DND-41 (cell line): ENCODE measurements around the gene DNAJC21.
A peak's percentile ranks its signal among the peaks of the same experiment; 100 is the strongest.

Experiments used
- ATAC-seq: fragments of 200-7000 bp; cut with Tn5 transposase; 3 replicates; pipeline ENCODE4 v1.9.1; 2021; ENCODE audit warnings: low read depth; ENCODE audit not compliant: insufficient read depth
- DNase-seq: peaks from one replicate; pipeline ENCODE4 v3.0.0-alpha.2; 2020
- H2AFZ ChIP-seq: 2 replicates; pipeline ENCODE4 v1.6.0; 2012; ENCODE audit warnings: low read depth, low read length
- H3K27ac ChIP-seq: 2 replicates; pipeline ENCODE4 v1.5.1; 2012; ENCODE audit warnings: low read length, inconsistent platforms
- H3K27me3 ChIP-seq: fragments of 200-600 bp; sonication (generic); 2 replicates; pipeline ENCODE4 v1.6.0; 2012; ENCODE audit warnings: low read length, mild to moderate bottlenecking, inconsistent platforms; ENCODE audit not compliant: insufficient read depth, poor library complexity
- H3K36me3 ChIP-seq: 2 replicates; pipeline ENCODE4 v1.5.1; 2012; ENCODE audit warnings: low read length, inconsistent platforms; ENCODE audit not compliant: insufficient read depth
- H3K4me1 ChIP-seq: 2 replicates; pipeline ENCODE4 v1.5.1; 2012; ENCODE audit warnings: mild to moderate bottlenecking, low read length; ENCODE audit not compliant: insufficient read depth
- H3K4me2 ChIP-seq: 2 replicates; pipeline ENCODE4 v1.6.0; 2012; ENCODE audit warnings: mild to moderate bottlenecking, moderate library complexity, low read length, inconsistent platforms; ENCODE audit not compliant: insufficient read depth
- H3K4me3 ChIP-seq, 2 experiments: fragments of 200-600 bp in 1 of 2; shearing (Covaris generic) in 1 of 2; 2 replicates each; pipeline ENCODE4 v1.5.1; 2012 to 2016; ENCODE audit warnings: inconsistent platforms in 2 of 2, low read length in 2 of 2, mild to moderate bottlenecking in 2 of 2, low read depth in 1 of 2, moderate library complexity in 1 of 2
- H3K79me2 ChIP-seq: 2 replicates; pipeline ENCODE4 v1.6.0; 2012; ENCODE audit warnings: low read length, inconsistent platforms; ENCODE audit not compliant: insufficient read depth
- H3K9ac ChIP-seq: 2 replicates; pipeline ENCODE4 v1.6.0; 2012; ENCODE audit warnings: low read depth, mild to moderate bottlenecking, inconsistent platforms, low read length, moderate library complexity
- H3K9me3 ChIP-seq: 2 replicates; pipeline ENCODE4 v1.5.1; 2012; ENCODE audit warnings: low read length, moderate library complexity, mild to moderate bottlenecking, inconsistent platforms; ENCODE audit not compliant: insufficient read depth, severe bottlenecking
- H4K20me1 ChIP-seq: 2 replicates; pipeline ENCODE4 v1.6.0; 2012; ENCODE audit warnings: low read length; ENCODE audit not compliant: insufficient read depth
- CTCF ChIP-seq: IDR thresholded peaks from 2 replicates; pipeline ENCODE4 v1.5.1; 2012; ENCODE audit warnings: borderline replicate concordance, low read length, moderate library complexity, mild to moderate bottlenecking; ENCODE audit not compliant: poor library complexity, severe bottlenecking; ENCODE audit errors: extremely low read depth
- EZH2 ChIP-seq: IDR thresholded peaks from 3 replicates; pipeline ENCODE4 v1.6.1; 2012; ENCODE audit warnings: borderline replicate concordance, low read depth, mild to moderate bottlenecking, moderate library complexity, low read length, inconsistent platforms; ENCODE audit not compliant: severe bottlenecking

Gene DNAJC21

GRCh38 chr5:34930462-34930844 is 1.1 kb downstream of the DNAJC21 start:
- Histone ChIP-seq H3K4me2 (peak overlapping the region; percentile 67), H3K4me3 (peak overlapping the region; percentile 72 to 76), H3K36me3 (peaks cover 37% of the 10 kb centered on the region), H2AFZ (peak overlapping the region; percentile 83), H3K9ac (peak overlapping the region; percentile 80), H3K27ac (peak overlapping the region; percentile 67), H3K9me3 (no peaks in the 10 kb centered on the region), H3K27me3 (no peaks in the 10 kb centered on the region), H4K20me1 (peaks cover 18% of the 10 kb centered on the region; the same call in 1 of the 2 replicates), H3K4me1 (peaks cover 37% of the 10 kb centered on the region), H3K79me2 (peaks cover 55% of the 10 kb centered on the region)
- TF ChIP-seq EZH2: no peak
- no peak for TF ChIP-seq CTCF
- no peak for ATAC-seq
- no peak for DNase-seq

GRCh38 chr5:34930870-34931269 is 1.5 kb downstream of the DNAJC21 start:
- Histone ChIP-seq H3K4me1 (peaks cover 37% of the 10 kb centered on the region), H3K27me3 (no peaks in the 10 kb centered on the region), H3K27ac (peak overlapping the region; percentile 67), H3K9me3 (no peaks in the 10 kb centered on the region), H4K20me1 (peaks cover 18% of the 10 kb centered on the region; the same call in 1 of the 2 replicates), H3K36me3 (peaks cover 37% of the 10 kb centered on the region), H3K9ac (peak overlapping the region; percentile 80), H2AFZ (no peak overlapping the region), H3K4me2 (peak overlapping the region; percentile 67), H3K4me3 (peak overlapping the region; percentile 72 to 76; a peak in 3 of 4 replicates), H3K79me2 (peaks cover 55% of the 10 kb centered on the region)
- TF ChIP-seq CTCF (no peak), EZH2 (no peak)
- DNase-seq (no peak), ATAC-seq (no peak)

GRCh38 chr5:34932947-34933346 is 3.6 kb downstream of the DNAJC21 start:
- no peaks in the 10 kb centered on the region for H3K27me3 ChIP-seq
- peaks cover 57% of the 10 kb centered on the region for H3K79me2 ChIP-seq
- DNase-seq (no peak), ATAC-seq (no peak)
- no peak overlapping the region for H3K27ac ChIP-seq
- no peaks in the 10 kb centered on the region for H3K9me3 ChIP-seq
- H2AFZ ChIP-seq: no peak overlapping the region
- H3K36me3 ChIP-seq: peaks cover 46% of the 10 kb centered on the region
- peak overlapping the region; percentile 40; the same call in 1 of the 2 replicates for H3K4me2 ChIP-seq
- peaks cover 37% of the 10 kb centered on the region for H3K4me1 ChIP-seq
- peaks cover 18% of the 10 kb centered on the region; the same call in 1 of the 2 replicates for H4K20me1 ChIP-seq
- TF ChIP-seq EZH2: no peak
- no peak for TF ChIP-seq CTCF
- H3K4me3 ChIP-seq: no peak overlapping the region
- H3K9ac ChIP-seq: no peak overlapping the region

- H3K4me2 ChIP-seq: no peak overlapping the region
- no peak overlapping the region for H3K4me3 ChIP-seq
- H3K36me3 ChIP-seq: peaks cover 88% of the 10 kb centered on the region
- 0 out of 2 replicates have a peak, but pooled peaks cover 3% of the 10 kb centered on the region for H4K20me1 ChIP-seq
- H3K9ac ChIP-seq: no peak overlapping the region
- TF ChIP-seq EZH2: no peak
- no peak for TF ChIP-seq CTCF
- no peaks in the 10 kb centered on the region for H3K4me1 ChIP-seq
- H3K27ac ChIP-seq: no peak overlapping the region
- H3K79me2 ChIP-seq: no peaks in the 10 kb centered on the region
- no peaks in the 10 kb centered on the region for H3K27me3 ChIP-seq
- no peak for DNase-seq
- no peak overlapping the region for H2AFZ ChIP-seq
- ATAC-seq: no peak
- no peaks in the 10 kb centered on the region for H3K9me3 ChIP-seq
Observed at GRCh38 chr5:34941936-34942335, 12.6 kb downstream of the DNAJC21 start.
